Activated effector memory CD4-positive, alpha-beta T cell treated with Interleukin-2 at 50 U/mL for 16 hours (primary cell): ENCODE measurements around the gene PIEZO2.
"Not testable (repeated sequence)": the region's sequence is repeated elsewhere in the genome, so short reads cannot be mapped to it uniquely, and the experiment has no call there.

ENCODE experiments used
- DNase-seq: peaks from one replicate; pipeline ENCODE4 v3.0.0-alpha.2; 2020

Gene PIEZO2

GRCh38 chr18:11148680-11149440, 509 bp downstream of the PIEZO2 start:
- DNase-seq: no peak

GRCh38 chr18:11147962-11148679, 1.2 kb downstream of the PIEZO2 start:
- DNase-seq: no peak

GRCh38 chr18:11147371-11147951, 1.9 kb downstream of the PIEZO2 start:
- DNase-seq: no peak

- DNase-seq: no peak
Measured at GRCh38 chr18:11146947-11147345, 2.4 kb downstream of the PIEZO2 start.

- no peak for DNase-seq
Measured at GRCh38 chr18:11146238-11146946, 3.0 kb downstream of the PIEZO2 start.

GRCh38 chr18:11145413-11146191, 3.8 kb downstream of the PIEZO2 start:
- DNase-seq: no peak

GRCh38 chr18:11137400-11137799, 12.0 kb downstream of the PIEZO2 start:
- no peak for DNase-seq

- DNase-seq: no peak
Measured at GRCh38 chr18:11136241-11136640, 13.1 kb downstream of the PIEZO2 start.

GRCh38 chr18:11134940-11135339, 14.4 kb downstream of the PIEZO2 start:
- DNase-seq: no peak

- not testable (repeated sequence) for DNase-seq
Measured at GRCh38 chr18:11129059-11129458, 20.3 kb downstream of the PIEZO2 start.

- DNase-seq: no peak
Measured at GRCh38 chr18:11125492-11126315, 23.7 kb downstream of the PIEZO2 start.

GRCh38 chr18:11124054-11124453, 25.3 kb downstream of the PIEZO2 start:
- DNase-seq: no peak

GRCh38 chr18:11121443-11121849, 27.9 kb downstream of the PIEZO2 start:
- no peak for DNase-seq

GRCh38 chr18:11119959-11120587, 29.3 kb downstream of the PIEZO2 start:
- no peak for DNase-seq

- no peak for DNase-seq
Measured at GRCh38 chr18:11119550-11119949, 29.8 kb downstream of the PIEZO2 start.

- no peak for DNase-seq
Measured at GRCh38 chr18:11118051-11118766, 31.2 kb downstream of the PIEZO2 start.

- DNase-seq: no peak
Measured at GRCh38 chr18:11115276-11115675, 34.1 kb downstream of the PIEZO2 start.

- DNase-seq: no peak
Measured at GRCh38 chr18:11114653-11115052, 34.7 kb downstream of the PIEZO2 start.

- no peak for DNase-seq
Measured at GRCh38 chr18:11113937-11114336, 35.4 kb downstream of the PIEZO2 start.

- DNase-seq: no peak
Measured at GRCh38 chr18:11113046-11113548, 36.3 kb downstream of the PIEZO2 start.
